Ovary (tissue), 3 donors: ENCODE data around the gene BIN1.

Source experiments
- CTCF ChIP-seq, 3 donors: fragments of 450-650 bp in 2 of 3; fragments of 200-600 bp in 1 of 3; IDR thresholded peaks; one replicate each; pipeline versions ENCODE4 v1.5.1 to v1.8.0; 2016 to 2022; ENCODE audit warnings: antibody characterized with exemption in 3 of 3, mild to moderate bottlenecking in 1 of 3
- EP300 ChIP-seq: sonication (generic); formaldehyde crosslinking; IDR thresholded peaks from one replicate; pipeline ENCODE4 v1.6.1; 2017; ENCODE audit warnings: antibody characterized with exemption
- POLR2A ChIP-seq: fragments of 450-650 bp; IDR thresholded peaks from one replicate; pipeline ENCODE4 v1.6.1; 2017; ENCODE audit warnings: antibody characterized with exemption, mild to moderate bottlenecking, moderate library complexity
- donor health status: DM: no; HTN: no; CAD: no.

GRCh38 chr2:127051116-127052056, 55.6 kb downstream of the BIN1 start:
- TF ChIP-seq CTCF (IDR thresholded peaks at IDR 0.05) (no peak), POLR2A (no peak), EP300 (no peak)
